Large intestine (tissue), 3 donors: ENCODE results near the gene WDR26. TPM values are rescaled to one million over a fixed set of nuclear protein-coding genes. Genes with fewer than 3 reads are reported as not detected.
"Not testable (repeated sequence)": the region's sequence is repeated elsewhere in the genome, so short reads cannot be mapped to it uniquely, and the experiment has no call there.

ENCODE experiments used
- DNase-seq, 2 donors: peaks; one replicate each; pipeline versions ENCODE4 v3.0.0 to v3.0.0-alpha.2; 2013
- H3K27ac ChIP-seq: one replicate; pipeline ENCODE4 v1.5.1; 2013; ENCODE audit warnings: low read length
- H3K27me3 ChIP-seq: 2 replicates; pipeline ENCODE4 v1.6.1; 2013; ENCODE audit warnings: low read length; ENCODE audit not compliant: control insufficient read depth, insufficient read depth
- H3K36me3 ChIP-seq: 2 replicates; pipeline ENCODE4 v1.6.1; 2013; ENCODE audit warnings: low read length; ENCODE audit not compliant: control insufficient read depth, insufficient read depth
- H3K4me1 ChIP-seq: one replicate; pipeline ENCODE4 v1.6.1; 2013; ENCODE audit warnings: low read length; ENCODE audit not compliant: control insufficient read depth, insufficient read depth
- H3K4me3 ChIP-seq: one replicate; pipeline ENCODE4 v1.5.1; 2013; ENCODE audit warnings: low read length
- H3K9me3 ChIP-seq: one replicate; pipeline ENCODE4 v1.6.1; 2013; ENCODE audit warnings: mild to moderate bottlenecking, low read depth, low read length, moderate library complexity; ENCODE audit not compliant: control insufficient read depth
- WGBS: methylation state at CpG from one replicate; pipeline ENCODE4 v1.1.5; 2013; ENCODE audit warnings: low lambda C conversion rate; ENCODE audit not compliant: insufficient coverage; 5-methylcytosine and 5-hydroxymethylcytosine counted together
- polyA plus RNA-seq: library from polyadenylated mRNA; unstranded; fragments of 120-200 nt; gene quantifications from one replicate; pipeline ENCODE4 v1.2.1, GENCODE V29; 2013

WDR26 gene
- polyA plus RNA-seq, 1 donor = 59.5 TPM

GRCh38 chr1:224427346-224427745 is 7.3 kb downstream of the WDR26 start:
- Histone ChIP-seq H3K36me3 (peaks cover 41% of the 10 kb centered on the region), H3K9me3 (no peaks in the 10 kb centered on the region), H3K27me3 (no peaks in the 10 kb centered on the region), H3K4me1 (peaks cover 4% of the 10 kb centered on the region), H3K4me3 (no peak overlapping the region), H3K27ac (no peak overlapping the region)
- DNase-seq = no peak
- WGBS = no CpG with 5 or more reads among the region's 1 CpG

GRCh38 chr1:224426869-224427268 is 7.7 kb downstream of the WDR26 start:
- not testable (repeated sequence) for H3K27me3 ChIP-seq, H3K4me3 ChIP-seq, H3K9me3 ChIP-seq, H3K27ac ChIP-seq, H3K4me1 ChIP-seq, DNase-seq
- 95% methylated on average over 3 of the region's 8 CpGs for WGBS
- H3K36me3 ChIP-seq = peaks cover 46% of the 10 kb centered on the region

- H3K4me1 ChIP-seq = no peaks in the 10 kb centered on the region
- 100% methylated on average over 6 of the region's 6 CpGs for WGBS
- no peak overlapping the region for H3K27ac ChIP-seq
- no peaks in the 10 kb centered on the region for H3K27me3 ChIP-seq
- H3K4me3 ChIP-seq = no peak overlapping the region
- H3K36me3 ChIP-seq = peaks cover 53% of the 10 kb centered on the region
- no peak for DNase-seq
- no peaks in the 10 kb centered on the region for H3K9me3 ChIP-seq
Measured at GRCh38 chr1:224425279-224425884, 9.2 kb downstream of the WDR26 start.

- no peak overlapping the region for H3K4me3 ChIP-seq
- DNase-seq = peak; percentile 23 to 54
- H3K27ac ChIP-seq = peak overlapping the region; percentile 3
- H3K36me3 ChIP-seq = peaks cover 70% of the 10 kb centered on the region
- H3K27me3 ChIP-seq = no peaks in the 10 kb centered on the region
- H3K4me1 ChIP-seq = no peaks in the 10 kb centered on the region
- H3K9me3 ChIP-seq = no peaks in the 10 kb centered on the region
Measured at GRCh38 chr1:224420106-224420505, 14.5 kb downstream of the WDR26 start.

- H3K36me3 ChIP-seq = peaks cover 54% of the 10 kb centered on the region
- no peak overlapping the region for H3K27ac ChIP-seq
- H3K9me3 ChIP-seq = no peaks in the 10 kb centered on the region
- no peak for DNase-seq
- no CpG with 5 or more reads among the region's 1 CpG for WGBS
- H3K4me3 ChIP-seq = no peak overlapping the region
- no peaks in the 10 kb centered on the region for H3K27me3 ChIP-seq
- no peaks in the 10 kb centered on the region for H3K4me1 ChIP-seq
Measured at GRCh38 chr1:224411766-224412165, 22.8 kb downstream of the WDR26 start.

- H3K36me3 ChIP-seq = peaks cover 71% of the 10 kb centered on the region
- WGBS = 100% methylated on average over 1 of the region's 1 CpG
Measured at GRCh38 chr1:224408294-224408590, 26.4 kb downstream of the WDR26 start.

GRCh38 chr1:224407571-224408293 is 26.9 kb downstream of the WDR26 start:
- 100% methylated on average over 1 of the region's 7 CpGs for WGBS
- Histone ChIP-seq H3K4me1 (no peaks in the 10 kb centered on the region), H3K9me3 (no peaks in the 10 kb centered on the region), H3K27ac (no peak overlapping the region), H3K36me3 (peaks cover 71% of the 10 kb centered on the region), H3K4me3 (no peak overlapping the region), H3K27me3 (no peaks in the 10 kb centered on the region)
- DNase-seq = no peak

More at GRCh38 chr1:224408294-224408590, 26.4 kb downstream of the WDR26 start:
- H3K9me3 ChIP-seq = no peaks in the 10 kb centered on the region
- DNase-seq = no peak
- no peaks in the 10 kb centered on the region for H3K4me1 ChIP-seq
- H3K4me3 ChIP-seq = no peak overlapping the region
- H3K27me3 ChIP-seq = no peaks in the 10 kb centered on the region
- no peak overlapping the region for H3K27ac ChIP-seq

- Histone ChIP-seq H3K27ac (no peak overlapping the region), H3K4me3 (no peak overlapping the region), H3K4me1 (no peaks in the 10 kb centered on the region), H3K27me3 (no peaks in the 10 kb centered on the region), H3K9me3 (no peaks in the 10 kb centered on the region), H3K36me3 (peaks cover 66% of the 10 kb centered on the region)
- no peak for DNase-seq
Measured at GRCh38 chr1:224406216-224406615, 28.4 kb downstream of the WDR26 start.

- peaks cover 67% of the 10 kb centered on the region for H3K36me3 ChIP-seq
- DNase-seq = no peak
- no CpG with 5 or more reads among the region's 2 CpGs for WGBS
Measured at GRCh38 chr1:224405604-224405970, 29.0 kb downstream of the WDR26 start.

GRCh38 chr1:224404916-224405603 is 29.5 kb downstream of the WDR26 start:
- Histone ChIP-seq H3K27ac (no peak overlapping the region), H3K36me3 (peaks cover 68% of the 10 kb centered on the region), H3K27me3 (no peaks in the 10 kb centered on the region), H3K4me3 (no peak overlapping the region), H3K9me3 (no peaks in the 10 kb centered on the region), H3K4me1 (no peaks in the 10 kb centered on the region)
- DNase-seq = no peak
- whole genome bisulfite sequencing = 100% methylated on average over 1 of the region's 3 CpGs

More at GRCh38 chr1:224405604-224405970, 29.0 kb downstream of the WDR26 start:
- H3K9me3 ChIP-seq = no peaks in the 10 kb centered on the region
- no peaks in the 10 kb centered on the region for H3K4me1 ChIP-seq
- H3K27me3 ChIP-seq = no peaks in the 10 kb centered on the region
- H3K27ac ChIP-seq = no peak overlapping the region
- H3K4me3 ChIP-seq = no peak overlapping the region
